ENCODE results near the gene NACA2. TPM values are rescaled to one million over a fixed set of nuclear protein-coding genes. Genes with fewer than 3 reads are reported as not detected.

The NACA2 gene
- total and polyA plus RNA-seq, 4 donors, result 0.08 to 0.32 TPM; not detected in 2

GRCh38 chr17:61551255-61551742 lies 39.7 kb downstream of the NACA2 start:
- Histone ChIP-seq H3K36me3 (ENCODE audit: control insufficient read depth in 4 of 4, insufficient read depth in 3 of 4, low read depth in 1 of 4, low read length in 3 of 4) (no peaks in the 10 kb centered on the region), H3K4me3 (ENCODE audit: low read depth in 1 of 3, low read length in 3 of 3) (no peak overlapping the region), H3K27me3 (ENCODE audit: control insufficient read depth in 4 of 4, insufficient read depth in 4 of 4, low read length in 3 of 4) (peaks cover 0 to 4% (median 0%) of the 10 kb centered on the region in 4 donors), H3K9me3 (ENCODE audit: control insufficient read depth in 4 of 4, low read length in 3 of 4) (no peaks in the 10 kb centered on the region), H3K27ac (ENCODE audit: low read depth in 1 of 2, low read length in 2 of 2) (no peak overlapping the region), H3K9ac (ENCODE audit: low read depth in 1 of 2, low read length in 2 of 2) (no peak overlapping the region), H3K4me1 (ENCODE audit: control insufficient read depth in 4 of 4, insufficient read depth in 4 of 4, low read length in 3 of 4) (no peaks in the 10 kb centered on the region)
- TF ChIP-seq JUND (IDR thresholded peaks at IDR 0.05) (no peak), FOXA1 (IDR thresholded peaks at IDR 0.05) (no peak), YY1 (IDR thresholded peaks at IDR 0.05) (no peak), CTCF (IDR thresholded peaks at IDR 0.05; ENCODE audit: low read depth, low read length, missing input control) (peak; percentile 87), RXRA (IDR thresholded peaks at IDR 0.05) (no peak), MAX (IDR thresholded peaks at IDR 0.05) (no peak), RAD21 (IDR thresholded peaks at IDR 0.05) (peak; percentile 89), ATF3 (IDR thresholded peaks at IDR 0.05) (no peak), REST (IDR thresholded peaks at IDR 0.05) (no peak), SP1 (IDR thresholded peaks at IDR 0.05) (no peak), FOXA2 (IDR thresholded peaks at IDR 0.05) (no peak)
- DNase-seq (ENCODE audit: low spot score), result no peak
- WGBS, result 8% methylated on average over 6 of the region's 6 CpGs

GRCh38 chr17:61547113-61547512 lies 43.9 kb downstream of the NACA2 start:
- DNase-seq (ENCODE audit: low spot score), result no peak
- H3K27me3 ChIP-seq (ENCODE audit: control insufficient read depth in 4 of 4, insufficient read depth in 4 of 4, low read length in 3 of 4), result peaks cover 0 to 2% (median 0%) of the 10 kb centered on the region in 4 donors
- no peak overlapping the region for H3K27ac ChIP-seq (ENCODE audit: low read depth in 1 of 2, low read length in 2 of 2)
- H3K36me3 ChIP-seq (ENCODE audit: control insufficient read depth in 4 of 4, insufficient read depth in 3 of 4, low read depth in 1 of 4, low read length in 3 of 4), result no peaks in the 10 kb centered on the region
- H3K9me3 ChIP-seq (ENCODE audit: control insufficient read depth in 4 of 4, low read length in 3 of 4), result no peaks in the 10 kb centered on the region
- H3K9ac ChIP-seq (ENCODE audit: low read depth in 1 of 2, low read length in 2 of 2), result no peak overlapping the region
- no peaks in the 10 kb centered on the region for H3K4me1 ChIP-seq (ENCODE audit: control insufficient read depth in 4 of 4, insufficient read depth in 4 of 4, low read length in 3 of 4)
- no peak overlapping the region for H3K4me3 ChIP-seq (ENCODE audit: low read depth in 1 of 3, low read length in 3 of 3)
- TF ChIP-seq FOXA1 (IDR thresholded peaks at IDR 0.05) (no peak), NR2F2 (IDR thresholded peaks at IDR 0.05) (no peak), SP1 (IDR thresholded peaks at IDR 0.05) (no peak), RXRA (IDR thresholded peaks at IDR 0.05) (no peak), JUND (IDR thresholded peaks at IDR 0.05) (no peak), EGR1 (IDR thresholded peaks at IDR 0.05; ENCODE audit: low read depth in 2 of 2) (no peak), MAX (IDR thresholded peaks at IDR 0.05) (no peak), CTCF (IDR thresholded peaks at IDR 0.05; ENCODE audit: low read depth, low read length, missing input control) (no peak), YY1 (IDR thresholded peaks at IDR 0.05) (no peak), TAF1 (conservative IDR thresholded peaks at IDR 0.05) (no peak), HNF4G (IDR thresholded peaks at IDR 0.05) (no peak), RAD21 (IDR thresholded peaks at IDR 0.05) (no peak), HNF4A (conservative IDR thresholded peaks at IDR 0.05) (no peak), GABPA (IDR thresholded peaks at IDR 0.05 in 1 of 2, conservative IDR thresholded peaks at IDR 0.05 in 1 of 2) (no peak), ATF3 (IDR thresholded peaks at IDR 0.05) (no peak), ZBTB33 (IDR thresholded peaks at IDR 0.05) (no peak)
